Inferior parietal cortex (tissue), 1 donor: Measurements from ENCODE around the gene NPIPB8.
"Not testable (repeated sequence)": the region's sequence is repeated elsewhere in the genome, so short reads cannot be mapped to it uniquely, and the experiment has no call there.

Experiments used
- DNase-seq: peaks from one replicate; pipeline ENCODE4 v3.0.0-alpha.2; 2016; ENCODE audit errors: extremely low spot score

Gene NPIPB8

GRCh38 chr16:28637765-28638164 is at the start of gene NPIPB8:
Gene NPIPB8 (plus strand): TSS chr16:28638065. CDS start chr16:28638361, 296 bp downstream.
- DNase-seq, result not testable (repeated sequence)

GRCh38 chr16:28589069-28589468 is 48.8 kb upstream of the NPIPB8 start:
- DNase-seq, result no peak

- no peak for DNase-seq
Observed at GRCh38 chr16:28589930-28590329, 47.9 kb upstream of the NPIPB8 start.

GRCh38 chr16:28590384-28591340 is 47.2 kb upstream of the NPIPB8 start:
- DNase-seq, result no peak

GRCh38 chr16:28591355-28591754 is 46.5 kb upstream of the NPIPB8 start:
- DNase-seq, result no peak

GRCh38 chr16:28592511-28592910 is 45.4 kb upstream of the NPIPB8 start:
- DNase-seq, result no peak

GRCh38 chr16:28592979-28593553 is 44.8 kb upstream of the NPIPB8 start:
- DNase-seq, result no peak

- not testable (repeated sequence) for DNase-seq
Observed at GRCh38 chr16:28595451-28595850, 42.4 kb upstream of the NPIPB8 start.

GRCh38 chr16:28596115-28596630 is 41.7 kb upstream of the NPIPB8 start:
- no peak for DNase-seq

GRCh38 chr16:28596840-28597691 is 40.8 kb upstream of the NPIPB8 start, which contains the start of gene SULT1A2:
Gene SULT1A2 (minus strand): TSS chr16:28597050. CDS start chr16:28595930, 1,120 bp downstream.
- no peak for DNase-seq

GRCh38 chr16:28597692-28598261 is 40.1 kb upstream of the NPIPB8 start:
- no peak for DNase-seq

GRCh38 chr16:28599377-28600285 is 38.2 kb upstream of the NPIPB8 start:
- not testable (repeated sequence) for DNase-seq

GRCh38 chr16:28600965-28601364 is 36.9 kb upstream of the NPIPB8 start:
- DNase-seq, result not testable (repeated sequence)

GRCh38 chr16:28601589-28601988 is 36.3 kb upstream of the NPIPB8 start:
- DNase-seq, result not testable (repeated sequence)

- not testable (repeated sequence) for DNase-seq
Observed at GRCh38 chr16:28602062-28602461, 35.8 kb upstream of the NPIPB8 start.

GRCh38 chr16:28602529-28602928 is 35.3 kb upstream of the NPIPB8 start:
- DNase-seq, result no peak

GRCh38 chr16:28603381-28604185 is 34.3 kb upstream of the NPIPB8 start:
- DNase-seq, result no peak

GRCh38 chr16:28604186-28604565 is 33.7 kb upstream of the NPIPB8 start:
- no peak for DNase-seq
